Measurements from ENCODE around the gene IVD.

- TF ChIP-seq POLR2A (IDR thresholded peaks at IDR 0.05) (no peak), CTCF (IDR thresholded peaks at IDR 0.05 in 8 of 11, conservative IDR thresholded peaks at IDR 0.05 in 3 of 11) (no peak), POLR2AphosphoS5 (IDR thresholded peaks at IDR 0.05) (no peak)
These were observed 1.9 kb downstream of the IVD start for GRCh38 chr15:40407330-40407990.

Data from spleen (tissue), 7 donors.